GM19328 (cell line): ENCODE data around the gene BEST2.
A peak's percentile ranks its signal among the peaks of the same experiment; 100 is the strongest.

ENCODE experiments used
- ATAC-seq: cut with Tn5 transposase; IDR thresholded peaks from one replicate; pipeline ENCODE4 v1.9.1; 2021; ENCODE audit warnings: mild to moderate bottlenecking, moderate library complexity; ENCODE audit not compliant: unreplicated experiment

BEST2 gene

DNA sequence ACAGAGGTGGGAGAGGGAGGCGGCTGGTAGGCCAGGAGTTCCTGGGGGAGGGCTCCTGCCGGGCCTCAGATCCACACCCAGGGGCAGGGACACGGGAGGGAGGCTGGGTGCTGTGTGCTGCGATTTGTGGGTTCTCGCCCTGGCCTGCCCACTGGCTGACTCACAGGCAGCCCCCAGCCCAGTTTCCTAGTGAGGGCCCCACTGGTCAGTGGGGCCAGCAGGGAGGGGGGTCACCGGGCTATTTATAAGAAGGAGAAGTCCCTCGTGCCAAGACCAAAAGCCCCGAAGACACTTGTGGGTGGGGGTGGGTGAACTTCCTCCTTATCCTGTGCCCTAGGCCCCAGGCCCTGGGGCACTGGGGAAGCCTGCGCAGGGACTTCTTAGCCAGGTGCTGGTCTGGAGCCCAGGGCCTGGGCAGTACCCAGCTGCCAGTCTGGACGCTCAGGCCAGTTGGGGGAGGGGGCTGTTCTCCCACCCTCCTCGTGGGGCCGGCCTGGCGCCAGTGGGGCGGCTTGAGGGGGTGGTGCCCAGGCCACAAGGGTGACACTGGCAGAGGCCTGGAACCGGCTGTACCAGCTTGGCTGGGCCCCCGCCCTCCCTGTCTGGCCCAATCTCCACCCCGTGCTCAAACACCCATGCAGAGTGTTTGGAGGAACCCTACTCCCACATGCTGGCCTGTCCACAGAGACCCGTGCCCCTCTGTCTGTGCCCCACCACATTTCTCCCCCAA is 34.7 kb downstream of the BEST2 start:
- no peak for ATAC-seq

DNA sequence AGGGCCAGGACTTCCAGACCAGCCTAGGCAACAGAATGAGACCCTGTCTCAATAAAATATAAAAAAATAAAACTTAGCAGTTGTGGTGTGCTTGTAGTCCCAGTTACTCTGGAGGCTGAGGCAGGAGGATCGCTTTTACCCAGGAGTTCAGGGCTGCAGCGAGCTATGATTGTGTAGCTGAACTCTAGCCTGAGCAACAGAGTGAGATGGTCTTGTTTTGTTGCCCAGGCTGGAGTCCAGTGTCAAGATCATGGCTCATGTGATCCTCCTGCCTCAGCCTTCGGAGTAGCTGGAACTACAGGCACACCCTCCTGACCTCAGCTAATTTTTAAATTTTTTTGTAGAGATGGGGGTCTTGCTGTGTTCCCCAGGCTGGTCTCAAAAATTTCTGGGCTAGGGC is 35.4 kb downstream of the BEST2 start:
- no peak for ATAC-seq

DNA sequence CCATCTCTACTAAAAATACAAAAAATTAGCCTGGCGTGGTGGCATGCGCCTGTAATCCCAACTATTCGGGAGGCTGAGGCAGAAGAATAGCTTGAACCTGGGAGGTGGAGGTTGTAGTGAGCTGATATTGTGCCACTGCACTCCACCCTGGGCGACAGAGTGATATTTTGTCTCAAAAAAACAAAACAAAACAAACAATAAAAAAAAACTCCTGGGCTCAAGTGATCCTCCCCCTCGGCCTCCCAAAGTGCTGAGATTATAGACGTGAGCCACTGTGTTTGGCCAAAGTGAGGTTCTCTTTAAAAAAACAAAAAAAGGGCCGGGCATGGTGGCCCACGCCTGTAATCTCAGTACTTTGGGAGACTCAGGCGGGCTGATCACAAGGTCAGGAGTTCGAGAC is 35.9 kb downstream of the BEST2 start:
- no peak for ATAC-seq

GRCh38 chr19:12788042-12788681 is 36.6 kb downstream of the BEST2 start:
- ATAC-seq: no peak

DNA sequence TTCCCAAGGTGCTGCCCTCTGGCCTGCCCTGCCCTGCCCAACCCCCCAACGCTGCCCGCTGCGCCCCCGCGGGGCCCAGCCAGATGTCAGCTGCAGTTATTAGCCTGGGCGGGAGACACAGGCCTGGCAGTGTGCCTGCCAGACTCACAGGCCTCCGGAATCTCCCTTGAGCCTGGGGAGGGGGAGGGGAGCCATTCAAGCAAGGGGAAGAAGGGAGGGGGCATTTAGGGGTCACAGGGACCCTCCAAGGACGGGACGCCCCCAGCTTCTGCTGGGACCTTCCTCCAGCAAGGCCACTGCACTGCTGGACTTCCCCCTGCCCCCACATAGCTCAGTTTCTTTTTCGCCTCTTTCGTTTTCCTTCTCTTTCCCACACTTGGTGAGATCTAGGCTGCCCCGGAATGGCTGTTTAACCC is 37.1 kb downstream of the BEST2 start:
- ATAC-seq: no peak

GRCh38 chr19:12789098-12789903 is 37.7 kb downstream of the BEST2 start:
- peak; percentile 0 for ATAC-seq

GRCh38 chr19:12789904-12790619 is 38.5 kb downstream of the BEST2 start:
- peak; percentile 42 for ATAC-seq

DNA sequence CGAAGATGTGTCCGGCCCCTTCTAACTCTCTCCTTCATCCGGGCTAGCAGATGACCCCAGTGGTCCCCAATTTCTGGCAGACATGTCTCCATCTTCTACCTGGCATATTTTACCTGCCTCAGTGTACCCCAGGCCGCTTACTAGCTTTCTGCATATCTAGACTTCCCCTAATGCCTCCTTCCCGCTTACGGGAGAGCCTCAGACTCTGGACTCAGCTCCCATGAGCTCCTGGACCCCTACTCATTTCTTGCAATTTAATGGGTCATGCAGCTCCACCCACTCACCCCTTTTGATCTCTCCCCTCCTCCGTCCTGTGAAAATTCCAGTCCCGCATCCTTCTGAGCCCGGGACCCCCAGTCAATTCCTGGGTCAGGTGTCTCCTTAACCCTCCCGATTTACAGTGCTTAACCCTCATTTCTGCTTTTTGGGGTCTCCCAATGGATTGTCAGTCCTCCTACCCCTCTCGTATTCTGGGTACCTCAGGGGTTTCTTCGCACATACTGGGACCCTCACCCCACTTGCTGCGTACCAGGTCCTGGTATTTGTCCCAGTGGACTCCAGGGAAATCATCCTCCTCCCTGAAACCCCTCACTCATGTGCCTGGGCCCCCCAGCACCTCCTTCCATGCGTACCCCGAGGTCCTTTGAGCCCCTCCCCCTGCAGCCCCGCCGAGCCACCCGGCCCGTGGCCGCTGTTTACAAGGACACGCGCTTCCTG is 39.2 kb downstream of the BEST2 start:
- no peak for ATAC-seq

DNA sequence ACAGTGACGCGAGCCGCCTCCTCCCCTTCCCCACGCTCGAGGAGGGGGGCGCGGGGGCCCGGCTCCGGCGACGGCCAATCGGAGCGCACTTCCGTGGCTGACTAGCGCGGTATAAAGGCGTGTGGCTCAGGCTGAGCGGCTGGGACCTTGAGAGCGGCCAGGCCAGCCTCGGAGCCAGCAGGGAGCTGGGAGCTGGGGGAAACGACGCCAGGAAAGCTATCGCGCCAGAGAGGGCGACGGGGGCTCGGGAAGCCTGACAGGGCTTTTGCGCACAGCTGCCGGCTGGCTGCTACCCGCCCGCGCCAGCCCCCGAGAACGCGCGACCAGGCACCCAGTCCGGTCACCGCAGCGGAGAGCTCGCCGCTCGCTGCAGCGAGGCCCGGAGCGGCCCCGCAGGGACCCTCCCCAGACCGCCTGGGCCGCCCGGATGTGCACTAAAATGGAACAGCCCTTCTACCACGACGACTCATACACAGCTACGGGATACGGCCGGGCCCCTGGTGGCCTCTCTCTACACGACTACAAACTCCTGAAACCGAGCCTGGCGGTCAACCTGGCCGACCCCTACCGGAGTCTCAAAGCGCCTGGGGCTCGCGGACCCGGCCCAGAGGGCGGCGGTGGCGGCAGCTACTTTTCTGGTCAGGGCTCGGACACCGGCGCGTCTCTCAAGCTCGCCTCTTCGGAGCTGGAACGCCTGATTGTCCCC is 39.9 kb downstream of the BEST2 start, which contains the start of gene JUNB:
TSS of gene JUNB (plus strand) at position 142 of the 706 bp plus-strand sequence. CDS start at position 428, 286 bp downstream.
- ATAC-seq: peak; percentile 32

DNA sequence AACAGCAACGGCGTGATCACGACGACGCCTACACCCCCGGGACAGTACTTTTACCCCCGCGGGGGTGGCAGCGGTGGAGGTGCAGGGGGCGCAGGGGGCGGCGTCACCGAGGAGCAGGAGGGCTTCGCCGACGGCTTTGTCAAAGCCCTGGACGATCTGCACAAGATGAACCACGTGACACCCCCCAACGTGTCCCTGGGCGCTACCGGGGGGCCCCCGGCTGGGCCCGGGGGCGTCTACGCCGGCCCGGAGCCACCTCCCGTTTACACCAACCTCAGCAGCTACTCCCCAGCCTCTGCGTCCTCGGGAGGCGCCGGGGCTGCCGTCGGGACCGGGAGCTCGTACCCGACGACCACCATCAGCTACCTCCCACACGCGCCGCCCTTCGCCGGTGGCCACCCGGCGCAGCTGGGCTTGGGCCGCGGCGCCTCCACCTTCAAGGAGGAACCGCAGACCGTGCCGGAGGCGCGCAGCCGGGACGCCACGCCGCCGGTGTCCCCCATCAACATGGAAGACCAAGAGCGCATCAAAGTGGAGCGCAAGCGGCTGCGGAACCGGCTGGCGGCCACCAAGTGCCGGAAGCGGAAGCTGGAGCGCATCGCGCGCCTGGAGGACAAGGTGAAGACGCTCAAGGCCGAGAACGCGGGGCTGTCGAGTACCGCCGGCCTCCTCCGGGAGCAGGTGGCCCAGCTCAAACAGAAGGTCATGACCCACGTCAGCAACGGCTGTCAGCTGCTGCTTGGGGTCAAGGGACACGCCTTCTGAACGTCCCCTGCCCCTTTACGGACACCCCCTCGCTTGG is 40.7 kb downstream of the BEST2 start:
- no peak for ATAC-seq

DNA sequence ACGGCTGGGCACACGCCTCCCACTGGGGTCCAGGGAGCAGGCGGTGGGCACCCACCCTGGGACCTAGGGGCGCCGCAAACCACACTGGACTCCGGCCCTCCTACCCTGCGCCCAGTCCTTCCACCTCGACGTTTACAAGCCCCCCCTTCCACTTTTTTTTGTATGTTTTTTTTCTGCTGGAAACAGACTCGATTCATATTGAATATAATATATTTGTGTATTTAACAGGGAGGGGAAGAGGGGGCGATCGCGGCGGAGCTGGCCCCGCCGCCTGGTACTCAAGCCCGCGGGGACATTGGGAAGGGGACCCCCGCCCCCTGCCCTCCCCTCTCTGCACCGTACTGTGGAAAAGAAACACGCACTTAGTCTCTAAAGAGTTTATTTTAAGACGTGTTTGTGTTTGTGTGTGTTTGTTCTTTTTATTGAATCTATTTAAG is 41.3 kb downstream of the BEST2 start:
- no peak for ATAC-seq

GRCh38 chr19:12793290-12794195 is 42.0 kb downstream of the BEST2 start:
- peak; percentile 34 for ATAC-seq

GRCh38 chr19:12794196-12794941 is 42.8 kb downstream of the BEST2 start:
- ATAC-seq: no peak

DNA sequence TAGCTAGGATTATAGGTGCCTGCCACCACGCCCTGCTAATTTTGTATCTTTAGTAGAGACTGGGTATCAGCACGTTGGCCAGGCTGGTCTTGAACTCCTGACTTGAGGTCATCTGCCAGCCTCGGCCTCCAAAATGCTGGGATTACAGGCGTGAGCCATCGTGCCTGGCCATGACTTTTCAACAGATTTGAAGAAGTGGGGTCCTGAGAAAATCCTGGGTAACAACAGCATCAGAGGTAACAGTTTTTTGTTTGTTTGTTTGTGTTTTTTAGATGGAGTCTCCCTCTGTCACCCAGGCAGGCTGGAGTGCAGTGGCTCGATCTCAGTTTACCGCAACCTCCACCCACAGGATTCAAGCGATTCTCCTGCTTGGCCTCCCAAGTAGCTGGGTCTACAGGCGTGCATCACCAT is 43.4 kb downstream of the BEST2 start:
- ATAC-seq: no peak

- no peak for ATAC-seq
Observed at GRCh38 chr19:12796146-12797071, 44.8 kb downstream of the BEST2 start.

DNA sequence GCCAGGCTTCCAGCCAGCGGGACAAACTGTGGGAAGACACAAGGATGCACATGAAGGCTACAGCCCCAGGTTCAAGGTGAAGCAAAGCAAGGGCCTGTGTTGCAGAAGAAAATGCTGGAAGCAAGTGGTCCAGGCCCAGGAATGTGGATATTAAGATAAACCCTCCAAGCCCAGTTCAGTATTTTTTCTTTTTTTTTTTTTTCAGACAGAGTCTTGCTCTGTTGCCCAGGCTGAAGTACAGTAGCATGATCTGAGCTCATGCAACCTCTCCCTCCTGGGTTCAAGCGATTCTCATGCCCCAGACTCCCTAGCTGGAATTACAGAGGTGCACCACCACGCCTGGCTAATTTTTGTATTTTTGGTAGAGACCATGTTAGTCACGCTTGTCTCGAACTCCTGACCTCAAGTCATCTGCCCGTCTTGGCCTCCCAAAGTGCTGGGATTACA is 45.6 kb downstream of the BEST2 start:
- no peak for ATAC-seq
